IPS-15b (cell line): ENCODE measurements around the gene SSTR3.

Experiments used
- H3K27me3 ChIP-seq: one replicate; pipeline ENCODE4 v1.6.1; 2013; ENCODE audit warnings: low read length; ENCODE audit not compliant: control insufficient read depth, insufficient read depth
- H3K36me3 ChIP-seq: one replicate; pipeline ENCODE4 v1.6.1; 2013; ENCODE audit warnings: low read length; ENCODE audit not compliant: control insufficient read depth, insufficient read depth
- H3K4me1 ChIP-seq: one replicate; pipeline ENCODE4 v1.6.1; 2013; ENCODE audit warnings: mild to moderate bottlenecking, low read length; ENCODE audit not compliant: control insufficient read depth, insufficient read depth
- H3K4me3 ChIP-seq: one replicate; pipeline ENCODE4 v1.5.1; 2013; ENCODE audit warnings: low read depth, low read length
- H3K9ac ChIP-seq: one replicate; pipeline ENCODE4 v1.6.1; 2013; ENCODE audit warnings: low read depth, mild to moderate bottlenecking, low read length
- H3K9me3 ChIP-seq: one replicate; pipeline ENCODE4 v1.6.1; 2013; ENCODE audit warnings: mild to moderate bottlenecking, low read length; ENCODE audit not compliant: control insufficient read depth, insufficient read depth

The SSTR3 gene

DNA sequence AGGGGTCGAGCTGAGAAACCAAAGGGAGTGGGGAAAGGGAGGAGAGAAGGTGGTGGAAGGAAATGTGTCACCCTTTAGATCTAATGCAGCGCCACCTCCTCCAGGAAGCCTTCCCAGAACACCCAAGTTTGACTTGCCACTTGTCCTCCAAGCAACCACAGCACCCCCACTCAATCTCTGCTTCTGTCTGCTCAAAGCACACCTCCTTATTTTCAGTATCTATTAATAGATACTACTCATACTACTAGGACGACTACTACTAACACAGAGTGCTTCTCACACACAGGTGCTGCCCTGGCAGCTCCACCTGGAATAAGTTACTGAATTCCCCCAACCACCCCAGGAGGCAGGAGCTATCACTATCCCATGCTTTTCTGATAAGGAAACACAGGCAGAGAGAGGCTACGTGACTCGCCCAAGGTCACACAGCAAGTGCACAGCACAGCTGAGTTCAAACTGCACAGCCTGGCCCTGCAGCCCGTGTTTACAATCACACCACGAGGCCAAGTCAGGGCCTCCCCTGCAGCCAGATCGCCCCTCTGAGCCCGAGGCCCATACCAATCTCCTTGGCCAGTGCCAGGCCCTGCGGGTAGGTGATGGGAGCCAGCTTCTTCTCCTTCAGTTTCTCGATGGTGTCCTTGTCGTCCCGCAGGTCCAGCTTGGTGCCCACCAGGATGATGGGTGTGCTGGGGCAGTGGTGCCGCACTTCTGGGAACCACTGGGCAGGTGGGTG lies 18.6 kb upstream of the SSTR3 start:
- Histone ChIP-seq H3K36me3 (peaks cover 2% of the 10 kb centered on the region), H3K27me3 (no peaks in the 10 kb centered on the region), H3K9me3 (no peaks in the 10 kb centered on the region), H3K9ac (no peak overlapping the region), H3K4me1 (no peaks in the 10 kb centered on the region), H3K4me3 (no peak overlapping the region)

DNA sequence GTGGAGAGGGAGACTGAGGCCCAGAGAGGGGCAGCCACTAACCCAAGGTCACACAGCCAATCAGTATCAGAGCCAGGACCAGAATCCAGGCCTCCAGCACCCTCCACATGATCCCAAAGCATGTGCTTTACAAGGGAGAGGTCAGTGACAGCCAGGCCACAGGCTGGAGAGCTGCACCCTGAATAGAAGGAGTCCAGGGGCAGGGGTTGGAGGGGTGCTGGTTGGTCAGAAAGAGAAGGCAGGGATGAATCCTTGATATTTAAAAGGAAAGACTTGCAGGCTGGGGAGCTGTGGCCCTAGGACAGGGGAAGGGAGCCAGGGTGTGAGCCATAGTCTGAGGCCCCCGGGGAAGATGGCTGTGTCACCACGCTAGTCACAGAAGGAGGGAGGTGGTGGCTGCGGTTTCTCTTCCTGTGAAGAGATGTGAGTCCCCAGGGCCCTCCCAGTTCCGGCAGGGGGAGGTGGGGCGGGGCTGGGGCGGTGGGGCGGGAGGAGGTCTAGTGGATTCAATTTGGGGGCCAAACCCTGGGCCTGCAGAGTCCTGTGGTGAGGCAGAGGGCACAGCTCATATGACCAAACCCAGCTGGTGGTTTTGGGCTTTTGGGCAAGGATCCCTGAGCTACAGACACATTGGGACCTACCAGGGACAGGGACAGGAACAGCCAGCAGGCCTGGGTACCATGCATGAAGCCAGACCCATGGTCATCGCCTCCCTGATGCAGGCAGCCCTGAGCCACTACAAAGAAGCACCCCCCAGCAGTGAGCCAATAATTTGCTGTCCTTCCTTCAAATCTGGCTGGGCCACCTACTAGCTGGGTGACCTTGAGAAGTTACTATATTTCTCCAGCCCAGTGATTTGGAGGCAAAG lies 17.8 kb upstream of the SSTR3 start:
- H3K4me3 ChIP-seq: no peak overlapping the region
- H3K27me3 ChIP-seq: no peaks in the 10 kb centered on the region
- no peaks in the 10 kb centered on the region for H3K4me1 ChIP-seq
- H3K9ac ChIP-seq: no peak overlapping the region
- H3K9me3 ChIP-seq: no peaks in the 10 kb centered on the region
- peaks cover 2% of the 10 kb centered on the region for H3K36me3 ChIP-seq

DNA sequence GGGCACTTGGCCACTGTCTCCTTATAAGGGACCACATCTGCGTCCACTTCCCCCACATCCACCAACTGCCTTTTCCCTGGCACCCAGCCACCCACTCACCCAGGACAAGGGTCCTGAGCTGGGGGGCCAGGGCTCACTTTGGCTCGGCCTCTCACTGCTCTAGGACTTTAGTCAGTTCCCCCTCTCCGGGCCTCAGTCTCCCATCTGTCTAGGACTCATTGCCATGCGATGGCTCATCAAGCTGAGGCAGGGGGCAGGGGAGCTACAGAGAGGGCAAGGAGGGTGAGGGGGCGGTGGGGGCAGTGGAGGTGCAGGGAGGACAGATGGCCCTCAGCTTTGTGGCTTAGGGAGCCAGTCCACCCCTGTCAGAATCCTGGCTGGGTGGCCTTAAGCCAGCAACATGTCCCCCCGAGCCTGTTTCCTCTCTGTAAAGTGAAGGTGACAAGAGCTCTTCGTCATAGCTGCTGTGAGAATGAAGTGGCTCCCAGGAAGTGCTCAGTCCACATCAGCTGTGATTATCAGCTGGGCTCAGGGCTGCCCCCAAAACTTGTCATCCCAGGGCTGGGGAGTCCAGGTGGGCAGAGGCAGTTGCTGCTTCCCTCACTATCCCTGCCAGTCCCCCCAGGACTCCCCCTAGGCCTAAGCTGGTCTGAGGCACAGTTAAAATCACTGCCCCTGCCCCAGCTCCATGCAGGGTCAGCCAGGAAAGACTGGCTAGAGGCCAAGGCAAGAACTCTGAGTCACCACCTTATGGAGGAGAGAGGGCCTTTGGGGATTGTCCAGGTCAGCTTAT lies 16.9 kb upstream of the SSTR3 start:
- Histone ChIP-seq H3K27me3 (no peaks in the 10 kb centered on the region), H3K9me3 (no peaks in the 10 kb centered on the region), H3K4me3 (no peak overlapping the region), H3K4me1 (no peaks in the 10 kb centered on the region), H3K9ac (no peak overlapping the region), H3K36me3 (peaks cover 2% of the 10 kb centered on the region)

DNA sequence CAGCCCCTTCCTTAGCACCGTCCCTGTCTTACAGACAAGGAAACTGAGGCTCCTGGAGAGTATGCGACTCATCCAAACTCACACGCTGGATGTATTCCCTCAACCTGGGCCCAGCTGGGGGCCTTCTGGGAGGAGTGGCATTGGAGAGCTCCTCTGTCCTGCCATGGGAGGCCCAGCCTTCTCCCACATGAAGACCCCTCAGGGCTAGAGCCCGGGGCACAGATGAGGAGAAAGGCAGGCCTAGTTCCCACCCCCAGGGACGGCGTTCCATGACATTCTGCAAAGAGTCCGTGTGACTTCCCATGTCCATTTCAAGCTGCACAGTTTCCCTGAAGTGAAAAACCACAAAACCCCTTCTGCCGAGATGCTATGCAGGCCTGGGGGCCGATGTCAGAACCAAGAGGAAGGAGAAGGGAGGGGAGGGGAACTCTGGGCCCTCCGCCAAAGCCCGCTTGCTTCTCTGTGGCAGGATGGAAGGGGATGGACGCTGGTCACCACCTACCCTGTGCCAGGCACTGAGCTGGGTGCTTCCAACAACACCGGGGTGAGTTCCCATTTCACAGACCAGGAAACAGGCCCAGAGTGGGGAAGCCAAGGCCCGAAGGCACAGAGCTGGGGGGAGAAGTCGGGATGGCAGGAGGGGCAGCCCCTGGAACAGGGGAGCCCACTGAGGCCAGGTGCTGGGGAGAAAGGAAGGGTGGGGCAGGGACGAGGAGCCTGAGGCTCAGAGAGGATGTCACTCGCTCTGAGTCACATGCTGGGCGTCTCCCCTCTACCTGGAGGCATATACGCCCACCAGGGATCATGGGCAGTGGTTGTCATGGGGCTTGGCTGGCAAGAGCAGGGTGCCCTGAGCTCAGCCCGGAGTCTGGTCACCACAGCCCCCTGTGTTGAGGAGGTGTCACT lies 16.1 kb upstream of the SSTR3 start:
- no peak overlapping the region for H3K4me3 ChIP-seq
- peak overlapping the region; percentile 47 for H3K9ac ChIP-seq
- H3K4me1 ChIP-seq: no peaks in the 10 kb centered on the region
- no peaks in the 10 kb centered on the region for H3K9me3 ChIP-seq
- no peaks in the 10 kb centered on the region for H3K27me3 ChIP-seq
- H3K36me3 ChIP-seq: peaks cover 2% of the 10 kb centered on the region

DNA sequence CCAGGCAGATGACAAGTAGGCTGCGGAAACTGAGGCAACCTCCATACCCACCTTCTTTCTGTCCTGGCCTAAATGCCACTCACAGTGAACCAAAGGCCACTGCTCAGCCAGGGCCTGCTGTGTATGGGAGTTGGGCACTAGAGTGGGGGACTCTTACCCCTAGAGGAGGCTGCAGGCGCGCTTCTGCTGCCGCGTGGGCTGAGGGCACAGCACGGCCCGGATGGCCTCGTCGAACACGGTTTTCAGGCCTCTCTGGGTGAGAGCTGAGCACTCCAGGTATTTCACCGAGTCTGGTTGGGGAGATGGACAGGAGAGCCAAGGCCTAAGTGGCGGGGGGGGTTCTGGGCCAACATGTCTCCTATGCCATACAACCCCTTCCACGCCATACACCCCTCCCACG lies 14.2 kb upstream of the SSTR3 start:
- peaks cover 2% of the 10 kb centered on the region for H3K36me3 ChIP-seq
- H3K9me3 ChIP-seq: no peaks in the 10 kb centered on the region
- H3K4me1 ChIP-seq: no peaks in the 10 kb centered on the region
- no peak overlapping the region for H3K9ac ChIP-seq
- H3K27me3 ChIP-seq: no peaks in the 10 kb centered on the region
- H3K4me3 ChIP-seq: no peak overlapping the region

DNA sequence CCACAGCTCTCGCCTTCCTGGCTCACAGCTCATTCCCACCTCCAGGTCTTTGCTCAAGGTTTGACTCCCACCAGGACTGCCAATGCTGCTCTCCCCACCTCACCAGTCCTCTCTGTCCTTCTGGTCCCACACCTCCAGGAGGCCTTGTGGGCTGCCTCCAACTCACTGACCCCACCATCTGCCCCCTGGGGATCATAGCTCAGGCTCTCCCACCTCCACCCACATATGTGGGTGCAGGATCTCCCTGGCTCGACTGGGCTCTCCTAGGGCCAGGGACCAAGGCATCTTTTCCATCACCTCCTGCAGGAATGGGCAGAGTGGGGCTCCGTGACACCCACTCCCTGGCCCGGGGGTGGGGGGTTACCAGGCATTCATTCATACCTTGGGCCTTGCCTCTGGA lies 13.8 kb upstream of the SSTR3 start:
- Histone ChIP-seq H3K27me3 (no peaks in the 10 kb centered on the region), H3K9ac (no peak overlapping the region), H3K36me3 (peaks cover 2% of the 10 kb centered on the region), H3K4me1 (no peaks in the 10 kb centered on the region), H3K4me3 (no peak overlapping the region), H3K9me3 (no peaks in the 10 kb centered on the region)

DNA sequence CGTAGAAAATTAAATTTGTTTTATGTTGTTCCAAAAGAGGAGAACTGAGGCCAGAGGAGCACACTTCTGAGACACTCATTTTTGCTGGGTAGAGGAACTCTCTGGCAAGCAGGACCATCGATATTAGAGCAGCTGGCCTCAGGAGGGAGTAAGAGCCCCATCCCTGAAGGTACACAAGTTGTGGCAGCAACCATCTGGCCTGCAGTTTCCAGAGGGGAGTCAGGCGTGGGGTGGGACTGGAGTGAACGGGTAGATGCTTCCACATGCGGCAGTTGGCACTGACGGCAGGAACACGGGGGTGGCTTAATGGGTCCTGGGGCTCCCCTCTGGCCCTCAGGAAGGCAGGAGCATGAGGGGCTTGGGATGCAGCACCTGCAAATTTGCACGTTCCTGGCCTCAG lies 13.2 kb upstream of the SSTR3 start:
- peaks cover 2% of the 10 kb centered on the region for H3K36me3 ChIP-seq
- H3K4me3 ChIP-seq: no peak overlapping the region
- no peaks in the 10 kb centered on the region for H3K27me3 ChIP-seq
- H3K9ac ChIP-seq: no peak overlapping the region
- no peaks in the 10 kb centered on the region for H3K4me1 ChIP-seq
- H3K9me3 ChIP-seq: no peaks in the 10 kb centered on the region

DNA sequence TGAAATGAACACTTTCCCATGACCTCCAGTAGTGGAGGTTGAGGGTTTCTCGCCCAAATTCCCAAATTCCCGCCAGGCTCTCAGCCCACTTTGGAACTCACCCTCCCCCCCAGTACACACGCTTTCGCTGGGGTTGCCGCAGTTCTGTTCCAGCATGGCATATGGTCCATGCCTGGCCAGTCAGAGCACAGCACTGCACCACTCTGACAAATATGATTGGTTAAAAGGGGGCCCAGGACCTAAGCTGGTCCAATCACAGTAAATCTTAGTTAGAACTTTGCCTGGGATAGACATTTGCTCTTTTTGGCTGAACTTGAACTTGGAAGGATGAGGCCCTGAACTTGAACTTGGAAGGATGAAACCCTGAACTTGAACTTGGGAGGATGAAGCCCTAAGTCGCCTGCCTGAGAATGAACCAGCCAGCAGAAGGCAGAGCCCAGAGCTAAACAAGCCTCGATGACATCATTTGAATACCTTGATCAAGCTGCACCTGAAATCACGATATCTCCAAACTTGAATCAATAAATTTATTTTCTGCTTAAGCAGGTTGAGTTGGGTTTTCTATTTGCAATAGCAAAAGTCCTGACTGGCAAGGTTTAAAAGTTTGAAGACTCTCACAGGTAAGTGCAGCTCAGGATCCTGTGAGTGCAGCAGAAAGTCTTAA lies 12.6 kb upstream of the SSTR3 start:
- H3K4me1 ChIP-seq: no peaks in the 10 kb centered on the region

DNA sequence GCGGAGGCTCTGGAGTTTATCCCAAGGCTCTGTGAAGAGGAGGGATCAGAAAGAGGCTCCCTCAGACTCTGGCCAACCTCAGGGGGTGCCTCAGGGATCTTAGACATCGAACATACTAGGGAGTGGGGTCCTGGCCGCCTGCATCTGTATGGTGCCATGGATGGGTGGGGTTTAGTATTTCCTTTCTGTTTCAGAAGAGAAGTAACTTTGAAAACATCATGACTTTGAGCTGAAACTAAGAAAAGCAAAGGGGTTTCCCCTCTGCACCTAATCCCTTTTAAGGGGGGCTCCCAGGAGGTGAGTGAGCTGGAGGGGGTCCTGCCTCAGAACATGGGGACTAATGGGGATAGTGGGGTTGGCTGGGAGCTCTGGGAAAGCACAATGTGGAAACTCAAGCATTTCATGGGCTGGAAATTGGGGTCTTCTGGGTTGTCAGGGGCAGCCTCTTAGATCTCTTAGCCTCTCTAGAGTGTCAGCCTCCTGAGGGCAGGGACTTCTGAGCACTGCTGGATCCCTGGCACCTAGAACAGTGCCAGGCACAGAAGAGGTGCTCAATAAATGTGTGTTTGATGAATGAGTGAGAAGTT lies 11.8 kb upstream of the SSTR3 start:
- Histone ChIP-seq H3K9ac (no peak overlapping the region), H3K9me3 (no peaks in the 10 kb centered on the region), H3K4me1 (no peaks in the 10 kb centered on the region), H3K36me3 (peaks cover 2% of the 10 kb centered on the region), H3K4me3 (no peak overlapping the region), H3K27me3 (no peaks in the 10 kb centered on the region)

More for the DNA sequence above, 12.6 kb upstream of the SSTR3 start:
- Histone ChIP-seq H3K36me3 (peaks cover 2% of the 10 kb centered on the region), H3K9ac (no peak overlapping the region), H3K9me3 (no peaks in the 10 kb centered on the region), H3K4me3 (no peak overlapping the region), H3K27me3 (no peaks in the 10 kb centered on the region)

DNA sequence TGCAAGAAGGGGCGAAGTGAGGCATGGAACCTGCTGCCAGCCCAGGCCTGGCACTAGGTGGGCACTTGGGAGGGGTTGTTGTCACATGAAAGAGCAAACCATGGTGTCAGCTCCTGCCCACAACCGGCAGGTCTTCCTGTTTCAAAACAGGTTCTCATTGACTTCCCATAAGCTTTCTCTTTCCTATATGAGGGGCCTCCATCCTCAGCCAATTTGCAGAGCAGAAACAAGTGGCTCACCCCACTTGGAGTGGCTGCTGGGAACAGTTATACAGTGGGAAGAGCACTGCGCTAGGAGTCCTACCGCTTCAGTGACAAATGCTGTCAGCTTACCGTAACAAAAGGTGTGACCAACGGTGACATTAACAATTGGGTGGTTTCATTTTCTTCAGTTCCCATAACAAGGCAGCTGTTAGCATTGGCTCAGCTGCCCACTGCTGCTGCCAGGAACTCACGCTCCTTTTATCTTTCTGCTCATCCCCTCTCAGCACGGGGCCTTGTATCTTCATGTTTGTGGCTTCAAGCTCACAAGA lies 10.2 kb upstream of the SSTR3 start:
- Histone ChIP-seq H3K36me3 (peaks cover 2% of the 10 kb centered on the region), H3K4me1 (no peaks in the 10 kb centered on the region), H3K9ac (no peak overlapping the region), H3K9me3 (no peaks in the 10 kb centered on the region), H3K4me3 (no peak overlapping the region), H3K27me3 (no peaks in the 10 kb centered on the region)
